Spinal cord (tissue), 10 donors: ENCODE data around the gene CDC25C. TPM values are rescaled to one million over a fixed set of nuclear protein-coding genes. Genes with fewer than 3 reads are reported as not detected.
A peak's percentile ranks its signal among the peaks of the same experiment; 100 is the strongest.

Experiments
- DNase-seq, 6 donors: peaks; one replicate each; pipeline versions ENCODE4 v3.0.0 to v3.0.0-alpha.2; 2013 to 2015; ENCODE audit warnings: low spot score in 6 of 6, low read depth in 4 of 6
- H3K27ac ChIP-seq: one replicate; pipeline ENCODE4 v1.5.1; 2013; ENCODE audit warnings: low read depth, low read length, control low read depth
- H3K27me3 ChIP-seq: one replicate; pipeline ENCODE4 v1.6.1; 2013; ENCODE audit warnings: low read length; ENCODE audit not compliant: control insufficient read depth, insufficient read depth
- H3K36me3 ChIP-seq: one replicate; pipeline ENCODE4 v1.6.1; 2013; ENCODE audit warnings: low read length; ENCODE audit not compliant: control insufficient read depth, insufficient read depth
- H3K4me1 ChIP-seq: one replicate; pipeline ENCODE4 v1.6.1; 2013; ENCODE audit warnings: low read length; ENCODE audit not compliant: control insufficient read depth, insufficient read depth
- H3K4me3 ChIP-seq: one replicate; pipeline ENCODE4 v1.5.1; 2013; ENCODE audit warnings: low read depth, low read length, control low read depth
- H3K9me3 ChIP-seq: one replicate; pipeline ENCODE4 v1.6.1; 2013; ENCODE audit warnings: low read length; ENCODE audit not compliant: control insufficient read depth, insufficient read depth
- WGBS: methylation state at CpG from one replicate; pipeline ENCODE4 v1.1.5; 2013; ENCODE audit warnings: missing lambda C conversion rate; ENCODE audit not compliant: insufficient coverage; 5-methylcytosine and 5-hydroxymethylcytosine counted together
- polyA plus RNA-seq, 2 donors: library from polyadenylated mRNA; unstranded; fragments of 120-200 nt; gene quantifications; one replicate each; pipeline ENCODE4 v1.2.1, GENCODE V29; 2013; ENCODE audit not compliant: insufficient read length in 2 of 2
- total RNA-seq, 2 donors: library from RNA; depleted of rRNA in 1 of 2; stranded (reverse); fragments of 120-200 nt in 1 of 2; fragments of >200 nt in 1 of 2; gene quantifications; one replicate each; pipeline versions ENCODE4 v1.2.3 to v1.2.4, GENCODE V29; 2013 to 2014
- donor health status: healthy.

Gene CDC25C
- total and polyA plus RNA-seq, 4 donors, result 3.3 to 4.4 (median 3.9) TPM

GRCh38 chr5:138350563-138350890 is 18.9 kb upstream of the CDC25C start:
- H3K9me3 ChIP-seq, result peaks cover 4% of the 10 kb centered on the region
- H3K27ac ChIP-seq, result no peak overlapping the region
- peaks cover 37% of the 10 kb centered on the region for H3K36me3 ChIP-seq
- H3K4me3 ChIP-seq, result no peak overlapping the region
- no peaks in the 10 kb centered on the region for H3K27me3 ChIP-seq
- no peaks in the 10 kb centered on the region for H3K4me1 ChIP-seq
- no peak for DNase-seq

- Histone ChIP-seq H3K4me3 (no peak overlapping the region), H3K36me3 (peaks cover 42% of the 10 kb centered on the region), H3K4me1 (no peaks in the 10 kb centered on the region), H3K9me3 (peaks cover 4% of the 10 kb centered on the region), H3K27me3 (no peaks in the 10 kb centered on the region), H3K27ac (no peak overlapping the region)
- no CpG with 5 or more reads among the region's 1 CpG for WGBS
- DNase-seq, result no peak
These were observed 18.4 kb upstream of the CDC25C start for GRCh38 chr5:138349852-138350562.

GRCh38 chr5:138346889-138347288 is 15.3 kb upstream of the CDC25C start:
- WGBS, result 95% methylated on average over 14 of the region's 14 CpGs
- Histone ChIP-seq H3K27ac (no peak overlapping the region), H3K36me3 (peaks cover 58% of the 10 kb centered on the region), H3K9me3 (no peaks in the 10 kb centered on the region), H3K4me1 (no peaks in the 10 kb centered on the region), H3K4me3 (no peak overlapping the region), H3K27me3 (no peaks in the 10 kb centered on the region)
- no peak for DNase-seq

- Histone ChIP-seq H3K27ac (no peak overlapping the region), H3K4me3 (no peak overlapping the region), H3K36me3 (peaks cover 69% of the 10 kb centered on the region), H3K9me3 (no peaks in the 10 kb centered on the region), H3K4me1 (no peaks in the 10 kb centered on the region), H3K27me3 (no peaks in the 10 kb centered on the region)
- WGBS, result 96% methylated on average over 23 of the region's 32 CpGs
- no peak for DNase-seq
These were observed 13.5 kb upstream of the CDC25C start for GRCh38 chr5:138344887-138345622.

GRCh38 chr5:138340008-138340407 is 8.4 kb upstream of the CDC25C start:
- Histone ChIP-seq H3K4me1 (peaks cover 10% of the 10 kb centered on the region), H3K9me3 (no peaks in the 10 kb centered on the region), H3K27ac (no peak overlapping the region), H3K36me3 (peaks cover 27% of the 10 kb centered on the region), H3K27me3 (no peaks in the 10 kb centered on the region), H3K4me3 (no peak overlapping the region)
- DNase-seq, result no peak
- no CpG with 5 or more reads among the region's 3 CpGs for WGBS

- Histone ChIP-seq H3K4me3 (peak overlapping the region; percentile 84), H3K4me1 (peaks cover 10% of the 10 kb centered on the region), H3K27ac (peak overlapping the region; percentile 81), H3K27me3 (no peaks in the 10 kb centered on the region), H3K9me3 (no peaks in the 10 kb centered on the region), H3K36me3 (peaks cover 22% of the 10 kb centered on the region)
- 100% methylated on average over 1 of the region's 2 CpGs for WGBS
- no peak for DNase-seq
These were observed 7.9 kb upstream of the CDC25C start for GRCh38 chr5:138339464-138339863.

GRCh38 chr5:138339091-138339456 is 7.5 kb upstream of the CDC25C start:
- Histone ChIP-seq H3K9me3 (no peaks in the 10 kb centered on the region), H3K27me3 (no peaks in the 10 kb centered on the region), H3K27ac (peak overlapping the region; percentile 81), H3K36me3 (peaks cover 18% of the 10 kb centered on the region), H3K4me3 (peak overlapping the region; percentile 84), H3K4me1 (peaks cover 10% of the 10 kb centered on the region)
- DNase-seq, result peak in 2 of 6 donors; percentile 46 to 52
- WGBS, result no CpG with 5 or more reads among the region's 7 CpGs

GRCh38 chr5:138338411-138339090 is 6.9 kb upstream of the CDC25C start:
- peaks cover 10% of the 10 kb centered on the region for H3K4me1 ChIP-seq
- DNase-seq, result peak in 2 of 6 donors; percentile 14 to 17
- H3K27ac ChIP-seq, result peak overlapping the region; percentile 81
- WGBS, result 0% methylated on average over 13 of the region's 22 CpGs
- no peaks in the 10 kb centered on the region for H3K27me3 ChIP-seq
- H3K9me3 ChIP-seq, result no peaks in the 10 kb centered on the region
- peaks cover 15% of the 10 kb centered on the region for H3K36me3 ChIP-seq
- H3K4me3 ChIP-seq, result peak overlapping the region; percentile 84

- no peaks in the 10 kb centered on the region for H3K27me3 ChIP-seq
- peaks cover 14% of the 10 kb centered on the region for H3K36me3 ChIP-seq
- DNase-seq, result peak; percentile 86 to 98 (median 94)
- H3K27ac ChIP-seq, result peak within 1 kb of the TSS; percentile 81
- WGBS, result under 1% methylated on average over 29 of the region's 56 CpGs
- peak within 1 kb of the TSS; percentile 84 for H3K4me3 ChIP-seq
- H3K4me1 ChIP-seq, result peaks cover 10% of the 10 kb centered on the region
- no peaks in the 10 kb centered on the region for H3K9me3 ChIP-seq
These were observed 6.2 kb upstream of the CDC25C start, which contains the start of gene FAM53C for GRCh38 chr5:138337685-138338410. Gene FAM53C (plus strand): TSS chr5:138338266. CDS start chr5:138341336, 3,070 bp downstream.
